Activated T-helper 1 cell treated with anti-CD3 and anti-CD28 coated beads, Interleukin-12 subunit alpha, Interleukin-12 subunit beta, Interleukin-2, Interleukin-4 antibody, amounts not matched to agents 30 ng/mL and 10 ng/mL and 1 ng/mL, durations not matched to agents 14 hours and 24 hours and 36 hours (primary cell): ENCODE data around the gene MOSMO. TPM values are rescaled to one million over a fixed set of nuclear protein-coding genes. Genes with fewer than 3 reads are reported as not detected.

Source experiments
- DNase-seq: peaks from one replicate; pipeline ENCODE4 v3.0.0; 2021; ENCODE audit warnings: low spot score
- H3K27ac Mint-ChIP-seq: one replicate; pipeline ENCODE4 v1.8.0; 2021; ENCODE audit warnings: mild to moderate bottlenecking, mixed read lengths
- H3K27me3 Mint-ChIP-seq: one replicate; pipeline ENCODE4 v1.8.0; 2022; ENCODE audit warnings: mild to moderate bottlenecking, moderate library complexity, mixed read lengths; ENCODE audit not compliant: insufficient read depth
- H3K36me3 Mint-ChIP-seq: one replicate; pipeline ENCODE4 v1.8.0; 2021; ENCODE audit warnings: low read depth, mixed read lengths
- H3K4me1 Mint-ChIP-seq: one replicate; pipeline ENCODE4 v1.8.0; 2021; ENCODE audit warnings: low read depth, mixed read lengths
- H3K4me3 Mint-ChIP-seq: one replicate; pipeline ENCODE4 v1.8.0; 2021; ENCODE audit warnings: mild to moderate bottlenecking, moderate library complexity, mixed read lengths
- H3K9me3 Mint-ChIP-seq: one replicate; pipeline ENCODE4 v1.8.0; 2021; ENCODE audit warnings: mixed read lengths
- intact Hi-C: fragments of 100-400 bp; cut with micrococcal nuclease; formaldehyde crosslinking; loops from one replicate; pipeline ENCODE4 v1.15.1; 2024
- total RNA-seq: library from RNA; stranded (reverse); gene quantifications from 2 replicates; pipeline ENCODE4 v1.2.3, GENCODE V29; 2022

Gene MOSMO
- 12.7 and 16.3 TPM in 2 replicates for total RNA-seq

- peak within 1 kb of the TSS; percentile 79 for H3K27ac Mint-ChIP-seq
- H3K4me3 Mint-ChIP-seq: peak within 1 kb of the TSS; percentile 92
- intact Hi-C loops: loop anchor here (1.0 to 5.0 kb wide), 4 partner anchors 55 to 365 kb away; partner anchors contain the start of genes CDR2, POLR3E and UQCRC2
- no peaks in the 10 kb centered on the region for H3K9me3 Mint-ChIP-seq
- H3K27me3 Mint-ChIP-seq: peaks cover 10% of the 10 kb centered on the region
- DNase-seq: peak; percentile 62
- H3K36me3 Mint-ChIP-seq: peaks cover 2% of the 10 kb centered on the region
- H3K4me1 Mint-ChIP-seq: peaks cover 49% of the 10 kb centered on the region
Observed at GRCh38 chr16:22007509-22008214, at the start of gene MOSMO. Gene MOSMO (plus strand): TSS chr16:22008111. CDS start chr16:22008302, 191 bp downstream.

GRCh38 chr16:21959050-21959449, 48.9 kb upstream of the MOSMO start:
- no peak overlapping the region for H3K4me3 Mint-ChIP-seq
- intact Hi-C loops: no loop called here
- H3K4me1 Mint-ChIP-seq: peaks cover 30% of the 10 kb centered on the region
- no peak for DNase-seq
- H3K36me3 Mint-ChIP-seq: peaks cover 44% of the 10 kb centered on the region
- H3K27ac Mint-ChIP-seq: no peak overlapping the region
- no peaks in the 10 kb centered on the region for H3K9me3 Mint-ChIP-seq
- H3K27me3 Mint-ChIP-seq: no peaks in the 10 kb centered on the region

GRCh38 chr16:21962475-21962874, 45.4 kb upstream of the MOSMO start:
- H3K36me3 Mint-ChIP-seq: peaks cover 62% of the 10 kb centered on the region
- intact Hi-C loops: no loop called here
- no peak for DNase-seq
- no peak overlapping the region for H3K27ac Mint-ChIP-seq
- no peaks in the 10 kb centered on the region for H3K27me3 Mint-ChIP-seq
- H3K4me3 Mint-ChIP-seq: no peak overlapping the region
- H3K4me1 Mint-ChIP-seq: peaks cover 14% of the 10 kb centered on the region
- H3K9me3 Mint-ChIP-seq: no peaks in the 10 kb centered on the region

GRCh38 chr16:21963887-21964286, 44.0 kb upstream of the MOSMO start:
- Mint-ChIP-seq H3K9me3 (no peaks in the 10 kb centered on the region), H3K4me3 (no peak overlapping the region), H3K27me3 (no peaks in the 10 kb centered on the region), H3K27ac (no peak overlapping the region), H3K36me3 (peaks cover 59% of the 10 kb centered on the region), H3K4me1 (peaks cover 7% of the 10 kb centered on the region)
- no peak for DNase-seq
- intact Hi-C loops: no loop called here

- Mint-ChIP-seq H3K36me3 (peaks cover 55% of the 10 kb centered on the region), H3K9me3 (no peaks in the 10 kb centered on the region), H3K27ac (no peak overlapping the region), H3K4me3 (no peak overlapping the region), H3K4me1 (peaks cover 3% of the 10 kb centered on the region), H3K27me3 (no peaks in the 10 kb centered on the region)
- DNase-seq: no peak
- intact Hi-C loops: no loop called here
Observed at GRCh38 chr16:21964353-21964752, 43.6 kb upstream of the MOSMO start.

- H3K4me1 Mint-ChIP-seq: peaks cover 6% of the 10 kb centered on the region
- no peak overlapping the region for H3K4me3 Mint-ChIP-seq
- no peaks in the 10 kb centered on the region for H3K9me3 Mint-ChIP-seq
- intact Hi-C loops: no loop called here
- no peaks in the 10 kb centered on the region for H3K27me3 Mint-ChIP-seq
- no peak for DNase-seq
- H3K27ac Mint-ChIP-seq: no peak overlapping the region
- H3K36me3 Mint-ChIP-seq: peaks cover 37% of the 10 kb centered on the region
Observed at GRCh38 chr16:21971856-21972255, 36.1 kb upstream of the MOSMO start.

- H3K27ac Mint-ChIP-seq: no peak overlapping the region
- no peaks in the 10 kb centered on the region for H3K27me3 Mint-ChIP-seq
- no peak overlapping the region for H3K4me3 Mint-ChIP-seq
- no peak for DNase-seq
- no peaks in the 10 kb centered on the region for H3K9me3 Mint-ChIP-seq
- peaks cover 36% of the 10 kb centered on the region for H3K36me3 Mint-ChIP-seq
- H3K4me1 Mint-ChIP-seq: peaks cover 6% of the 10 kb centered on the region
- intact Hi-C loops: no loop called here
Observed at GRCh38 chr16:21973945-21974344, 34.0 kb upstream of the MOSMO start.

GRCh38 chr16:21980032-21980431, 27.9 kb upstream of the MOSMO start:
- intact Hi-C loops: no loop called here
- H3K36me3 Mint-ChIP-seq: peaks cover 47% of the 10 kb centered on the region
- H3K9me3 Mint-ChIP-seq: no peaks in the 10 kb centered on the region
- no peak overlapping the region for H3K4me3 Mint-ChIP-seq
- no peak for DNase-seq
- H3K27me3 Mint-ChIP-seq: no peaks in the 10 kb centered on the region
- no peaks in the 10 kb centered on the region for H3K4me1 Mint-ChIP-seq
- no peak overlapping the region for H3K27ac Mint-ChIP-seq

- Mint-ChIP-seq H3K9me3 (no peaks in the 10 kb centered on the region), H3K4me3 (no peak overlapping the region), H3K27me3 (no peaks in the 10 kb centered on the region), H3K27ac (no peak overlapping the region), H3K4me1 (no peaks in the 10 kb centered on the region), H3K36me3 (peaks cover 40% of the 10 kb centered on the region)
- intact Hi-C loops: no loop called here
- DNase-seq: no peak
Observed at GRCh38 chr16:21982108-21982507, 25.8 kb upstream of the MOSMO start.

GRCh38 chr16:21984062-21984461, 23.8 kb upstream of the MOSMO start:
- peaks cover 38% of the 10 kb centered on the region for H3K36me3 Mint-ChIP-seq
- H3K27ac Mint-ChIP-seq: no peak overlapping the region
- H3K4me1 Mint-ChIP-seq: peaks cover 5% of the 10 kb centered on the region
- no peaks in the 10 kb centered on the region for H3K9me3 Mint-ChIP-seq
- intact Hi-C loops: no loop called here
- no peak for DNase-seq
- H3K4me3 Mint-ChIP-seq: no peak overlapping the region
- H3K27me3 Mint-ChIP-seq: no peaks in the 10 kb centered on the region

- no peak for DNase-seq
- Mint-ChIP-seq H3K27me3 (no peaks in the 10 kb centered on the region), H3K4me3 (no peak overlapping the region), H3K4me1 (peaks cover 5% of the 10 kb centered on the region), H3K9me3 (no peaks in the 10 kb centered on the region), H3K36me3 (peaks cover 28% of the 10 kb centered on the region), H3K27ac (no peak overlapping the region)
- intact Hi-C loops: no loop called here
Observed at GRCh38 chr16:21985524-21985923, 22.4 kb upstream of the MOSMO start.

- no peaks in the 10 kb centered on the region for H3K9me3 Mint-ChIP-seq
- peaks cover 22% of the 10 kb centered on the region for H3K36me3 Mint-ChIP-seq
- no peak for DNase-seq
- no peak overlapping the region for H3K27ac Mint-ChIP-seq
- H3K27me3 Mint-ChIP-seq: no peaks in the 10 kb centered on the region
- intact Hi-C loops: no loop called here
- peaks cover 12% of the 10 kb centered on the region for H3K4me1 Mint-ChIP-seq
- no peak overlapping the region for H3K4me3 Mint-ChIP-seq
Observed at GRCh38 chr16:21986692-21987246, 21.1 kb upstream of the MOSMO start.

GRCh38 chr16:21987498-21987897, 20.4 kb upstream of the MOSMO start:
- no peak for DNase-seq
- Mint-ChIP-seq H3K4me1 (peaks cover 15% of the 10 kb centered on the region), H3K9me3 (no peaks in the 10 kb centered on the region), H3K27ac (no peak overlapping the region), H3K27me3 (no peaks in the 10 kb centered on the region), H3K36me3 (peaks cover 17% of the 10 kb centered on the region), H3K4me3 (no peak overlapping the region)
- intact Hi-C loops: no loop called here
